Stimulated activated CD4-positive, alpha-beta T cell treated with anti-CD3 and anti-CD28 coated beads, Interleukin-12 subunit alpha, Interleukin-12 subunit beta, amount 100 ng/mL, for 4 hours (primary cell): ENCODE measurements around the gene OTOS.

ENCODE experiments used
- DNase-seq: peaks from one replicate; pipeline ENCODE4 v3.0.0-alpha.2; 2020

OTOS gene

GRCh38 chr2:240149943-240150784 is 9.7 kb upstream of the OTOS start:
- peak; percentile 26 for DNase-seq

- DNase-seq: no peak
Measured at GRCh38 chr2:240147911-240148587, 7.6 kb upstream of the OTOS start.

- DNase-seq: no peak
Measured at GRCh38 chr2:240147382-240147781, 6.9 kb upstream of the OTOS start.

- no peak for DNase-seq
Measured at GRCh38 chr2:240146627-240147278, 6.3 kb upstream of the OTOS start.

- no peak for DNase-seq
Measured at GRCh38 chr2:240146141-240146561, 5.7 kb upstream of the OTOS start.

GRCh38 chr2:240145461-240145860 is 5.0 kb upstream of the OTOS start:
- no peak for DNase-seq

- no peak for DNase-seq
Measured at GRCh38 chr2:240144649-240145261, 4.3 kb upstream of the OTOS start.

GRCh38 chr2:240143801-240144648 is 3.6 kb upstream of the OTOS start:
- peak; percentile 82 for DNase-seq

GRCh38 chr2:240143276-240143675 is 2.8 kb upstream of the OTOS start:
- DNase-seq: no peak

GRCh38 chr2:240142859-240143258 is 2.4 kb upstream of the OTOS start:
- DNase-seq: no peak

GRCh38 chr2:240142256-240142775 is 1.9 kb upstream of the OTOS start:
- DNase-seq: no peak

- DNase-seq: no peak
Measured at GRCh38 chr2:240141736-240142135, 1.3 kb upstream of the OTOS start.

- DNase-seq: no peak
Measured at GRCh38 chr2:240140920-240141319, 462 bp upstream of the OTOS start.

GRCh38 chr2:240139666-240140393 is 628 bp downstream of the OTOS start:
- DNase-seq: no peak

GRCh38 chr2:240139011-240139441 is 1.4 kb downstream of the OTOS start:
- DNase-seq: no peak

GRCh38 chr2:240138254-240138984 is 2.0 kb downstream of the OTOS start:
- no peak for DNase-seq

- DNase-seq: no peak
Measured at GRCh38 chr2:240137596-240138253, 2.7 kb downstream of the OTOS start.

GRCh38 chr2:240136671-240137292 is 3.7 kb downstream of the OTOS start:
- peak; percentile 34 for DNase-seq

GRCh38 chr2:240136013-240136670 is 4.3 kb downstream of the OTOS start, which contains the start of gene COPS9:
Gene COPS9, minus strand, starts transcription at chr2:240136305. Its CDS starts 21 bp downstream, at chr2:240136284.
- peak; percentile 88 for DNase-seq
